HEK293 (cell line): ENCODE data around the gene LCN12.

Experiments
- CTCF ChIA-PET: fragments of 350-600 bp; formaldehyde crosslinking; extraction: SDS; loops from one replicate; lab custom pipeline; 2021; ENCODE audit warnings: antibody characterized with exemption; lab: Yijun Ruan, JAX
- POLR2A ChIA-PET: fragments of 300-600 bp; formaldehyde crosslinking; extraction: SDS; loops from one replicate; lab custom pipeline; 2020; ENCODE audit warnings: antibody characterized with exemption, inconsistent platforms; lab: Yijun Ruan, JAX
- H3K27ac ChIP-seq: fragments of 200-500 bp; sonication (Bioruptor generic); 2 replicates; pipeline ENCODE4 v1.5.1; 2014; ENCODE audit warnings: low read depth, low read length, control low read depth, inconsistent platforms; ENCODE audit errors: extremely low read depth
- H3K36me3 ChIP-seq, 2 experiments: fragments of 200-500 bp in 1 of 2; sonication (Bioruptor generic) in 1 of 2; 1 replicate in 1 of 2; 2 replicates in 1 of 2; pipeline ENCODE4 v1.5.1; 2014 to 2017; ENCODE audit warnings: inconsistent platforms in 2 of 2, low read length in 2 of 2; ENCODE audit not compliant: control insufficient read depth in 2 of 2, insufficient read depth in 1 of 2
- H3K4me1 ChIP-seq: fragments of 200-500 bp; sonication (Bioruptor generic); 2 replicates; pipeline ENCODE4 v1.5.1; 2014; ENCODE audit warnings: mild to moderate bottlenecking, low read length, inconsistent platforms; ENCODE audit not compliant: control insufficient read depth, insufficient read depth
- H3K4me3 ChIP-seq: 2 replicates; pipeline ENCODE4 v1.5.1; 2011; ENCODE audit warnings: low read depth, mild to moderate bottlenecking, control low read depth, low read length, moderate library complexity
- H3K9me3 ChIP-seq: fragments of 200-500 bp; sonication (Bioruptor generic); 2 replicates; pipeline ENCODE4 v1.5.1; 2014; ENCODE audit warnings: low read depth, low read length, inconsistent platforms; ENCODE audit not compliant: control insufficient read depth, insufficient read depth
- GLI4 ChIP-seq: fragments of 450-650 bp; formaldehyde crosslinking; IDR thresholded peaks from 2 replicates; pipeline ENCODE4 v1.5.1; 2016; ENCODE audit warnings: missing biosample characterization, missing genetic modification characterization
- KLF17 ChIP-seq: fragments of 450-650 bp; formaldehyde crosslinking; IDR thresholded peaks from 2 replicates; pipeline ENCODE4 v1.5.1; 2016; ENCODE audit warnings: missing biosample characterization, missing genetic modification characterization
- KLF9 ChIP-seq: fragments of 450-650 bp; formaldehyde crosslinking; IDR thresholded peaks from 2 replicates; pipeline ENCODE4 v1.5.1; 2016; ENCODE audit warnings: missing biosample characterization, missing genetic modification characterization, low read depth
- SETDB1 ChIP-seq: IDR thresholded peaks from one replicate; pipeline ENCODE4 v1.6.1; 2017; ENCODE audit warnings: mild to moderate bottlenecking, low read length, moderate library complexity, mixed read lengths; ENCODE audit not compliant: insufficient read length
- SP2 ChIP-seq: fragments of 450-650 bp; formaldehyde crosslinking; IDR thresholded peaks from 2 replicates; pipeline ENCODE4 v1.5.1; 2016; ENCODE audit warnings: missing biosample characterization, missing genetic modification characterization
- ZBTB7A ChIP-seq: fragments of 450-650 bp; formaldehyde crosslinking; IDR thresholded peaks from 2 replicates; pipeline ENCODE4 v1.5.1; 2016; ENCODE audit warnings: low read depth, missing biosample characterization, missing genetic modification characterization
- ZEB2 ChIP-seq: fragments of 450-650 bp; formaldehyde crosslinking; IDR thresholded peaks from 2 replicates; pipeline ENCODE4 v1.5.1; 2016; ENCODE audit warnings: missing biosample characterization, missing genetic modification characterization
- ZIC2 ChIP-seq: fragments of 450-650 bp; formaldehyde crosslinking; IDR thresholded peaks from 2 replicates; pipeline ENCODE4 v1.5.1; 2016; ENCODE audit warnings: missing biosample characterization, missing genetic modification characterization
- ZNF10 ChIP-seq: fragments of 450-650 bp; formaldehyde crosslinking; IDR thresholded peaks from 2 replicates; pipeline ENCODE4 v1.5.1; 2017; ENCODE audit warnings: missing biosample characterization, missing genetic modification characterization
- ZNF292 ChIP-seq: fragments of 450-650 bp; formaldehyde crosslinking; IDR thresholded peaks from 2 replicates; pipeline ENCODE4 v1.5.1; 2016; ENCODE audit warnings: low read depth, missing biosample characterization, missing genetic modification characterization, borderline replicate concordance
- ZNF37A ChIP-seq: fragments of 450-650 bp; IDR thresholded peaks from 2 replicates; pipeline ENCODE4 v1.5.1; 2018; ENCODE audit warnings: missing biosample characterization, missing genetic modification characterization
- ZNF544 ChIP-seq: fragments of 450-650 bp; formaldehyde crosslinking; IDR thresholded peaks from 2 replicates; pipeline ENCODE4 v1.5.0; 2017; ENCODE audit warnings: missing biosample characterization, missing genetic modification characterization
- ZNF549 ChIP-seq: fragments of 450-650 bp; IDR thresholded peaks from 2 replicates; pipeline ENCODE4 v1.5.1; 2018; ENCODE audit warnings: missing biosample characterization, missing genetic modification characterization, mild to moderate bottlenecking, inconsistent platforms, moderate library complexity
- ZNF558 ChIP-seq: fragments of 450-650 bp; formaldehyde crosslinking; IDR thresholded peaks from 2 replicates; pipeline ENCODE4 v1.5.1; 2016; ENCODE audit warnings: missing biosample characterization, missing genetic modification characterization
- ZNF654 ChIP-seq: fragments of 450-650 bp; formaldehyde crosslinking; IDR thresholded peaks from 2 replicates; pipeline ENCODE4 v1.5.1; 2016; ENCODE audit warnings: low read depth, missing biosample characterization, missing genetic modification characterization
- ZNF707 ChIP-seq: fragments of 450-650 bp; formaldehyde crosslinking; IDR thresholded peaks from 2 replicates; pipeline ENCODE4 v1.5.1; 2016; ENCODE audit warnings: missing biosample characterization, missing genetic modification characterization
- ZNF747 ChIP-seq: fragments of 450-650 bp; formaldehyde crosslinking; IDR thresholded peaks from 2 replicates; pipeline ENCODE4 v1.5.1; 2016; ENCODE audit warnings: missing biosample characterization, missing genetic modification characterization
- ZNF776 ChIP-seq: fragments of 450-650 bp; formaldehyde crosslinking; IDR thresholded peaks from 2 replicates; pipeline ENCODE4 v1.5.0; 2017; ENCODE audit warnings: missing biosample characterization, missing genetic modification characterization, borderline replicate concordance
- ZNF830 ChIP-seq: fragments of 450-650 bp; IDR thresholded peaks from 2 replicates; pipeline ENCODE4 v1.5.0; 2018; ENCODE audit warnings: missing biosample characterization, missing genetic modification characterization, low read depth, mild to moderate bottlenecking, moderate library complexity
- ZXDB ChIP-seq: fragments of 450-650 bp; formaldehyde crosslinking; IDR thresholded peaks from 2 replicates; pipeline ENCODE4 v1.5.1; 2016; ENCODE audit warnings: missing biosample characterization, missing genetic modification characterization
- TF ChIP-seq, protein P1 (sequence below): fragments of 450-650 bp; formaldehyde crosslinking; IDR thresholded peaks from 2 replicates; pipeline ENCODE4 v1.5.1; 2017; ENCODE audit warnings: missing biosample characterization, mild to moderate bottlenecking, missing genetic modification characterization, moderate library complexity
- TF ChIP-seq, protein P2 (sequence below): fragments of 450-650 bp; formaldehyde crosslinking; IDR thresholded peaks from 2 replicates; pipeline ENCODE4 v1.5.1; 2016; ENCODE audit warnings: missing biosample characterization, missing genetic modification characterization
- TF ChIP-seq, protein P3 (sequence below): fragments of 450-650 bp; formaldehyde crosslinking; IDR thresholded peaks from 2 replicates; pipeline ENCODE4 v1.5.1; 2017; ENCODE audit warnings: missing biosample characterization, missing genetic modification characterization
- TF ChIP-seq, protein P4 (sequence below): fragments of 450-650 bp; formaldehyde crosslinking; IDR thresholded peaks from 2 replicates; pipeline ENCODE4 v1.5.1; 2016; ENCODE audit warnings: missing biosample characterization, missing genetic modification characterization, borderline replicate concordance

The LCN12 gene

DNA sequence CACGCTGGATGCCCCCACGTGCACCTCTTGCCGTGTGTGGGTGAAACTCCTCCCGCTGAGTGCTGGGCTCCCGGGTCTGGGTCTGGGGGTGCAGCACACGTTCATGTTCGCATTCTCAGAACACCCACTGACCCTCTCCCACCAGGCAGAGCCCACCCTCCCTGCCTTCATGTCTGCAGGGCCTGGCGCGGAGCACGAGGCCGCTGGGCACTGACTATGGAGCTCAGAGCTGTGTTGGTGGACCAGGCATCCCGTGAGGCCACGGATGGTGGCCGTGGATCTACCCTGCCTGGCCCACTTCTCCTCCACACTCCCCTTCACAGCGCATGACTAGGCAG, 8.8 kb downstream of the LCN12 start:
- no peaks in the 10 kb centered on the region for H3K36me3 ChIP-seq
- no peak overlapping the region for H3K4me3 ChIP-seq
- H3K9me3 ChIP-seq, result no peaks in the 10 kb centered on the region
- POLR2A ChIA-PET, result interaction anchor here (0.6 to 1.6 kb wide), 2 partner anchors 27 to 31 kb away, joined by 4 read pairs; partner anchors contain the start of gene PAXX
- H3K27ac ChIP-seq, result no peak overlapping the region
- TF ChIP-seq ZNF830 (no peak), GLI4 (tag by site-specific recombination) (no peak), ZNF558 (tag by site-specific recombination) (no peak), ZNF292 (tag by site-specific recombination) (no peak), ZEB2 (no peak), SETDB1 (no peak), ZXDB (tag by site-specific recombination) (no peak), ZBTB7A (tag by site-specific recombination) (no peak), ZNF10 (no peak), ZNF707 (tag by site-specific recombination) (no peak)
- TF ChIP-seq, all 188 proteins: peak for 0
- CTCF ChIA-PET, result no interaction called here
- H3K4me1 ChIP-seq, result no peaks in the 10 kb centered on the region

GRCh38 chr9:136961279-136962065, 9.4 kb downstream of the LCN12 start:
- Histone ChIP-seq H3K9me3 (no peaks in the 10 kb centered on the region), H3K36me3 (no peaks in the 10 kb centered on the region), H3K27ac (no peak overlapping the region), H3K4me3 (no peak overlapping the region), H3K4me1 (no peaks in the 10 kb centered on the region)
- ChIA-PET CTCF (interaction anchor here (1.2 to 2.1 kb wide), 2 partner anchors 14 to 67 kb away, joined by 4 to 9 read pairs; no protein-coding TSS in a partner anchor), POLR2A (interaction anchor here (0.6 to 1.6 kb wide), 2 partner anchors 27 to 30 kb away, joined by 4 read pairs; partner anchors contain the start of gene PAXX)
- TF ChIP-seq SP2 (peak; percentile 15; the same call in 1 of the 2 replicates), ZIC2 (tag by site-specific recombination) (peak; percentile 92), ZNF776 (tag by site-specific recombination) (no peak)
- TF ChIP-seq, protein P1, sequence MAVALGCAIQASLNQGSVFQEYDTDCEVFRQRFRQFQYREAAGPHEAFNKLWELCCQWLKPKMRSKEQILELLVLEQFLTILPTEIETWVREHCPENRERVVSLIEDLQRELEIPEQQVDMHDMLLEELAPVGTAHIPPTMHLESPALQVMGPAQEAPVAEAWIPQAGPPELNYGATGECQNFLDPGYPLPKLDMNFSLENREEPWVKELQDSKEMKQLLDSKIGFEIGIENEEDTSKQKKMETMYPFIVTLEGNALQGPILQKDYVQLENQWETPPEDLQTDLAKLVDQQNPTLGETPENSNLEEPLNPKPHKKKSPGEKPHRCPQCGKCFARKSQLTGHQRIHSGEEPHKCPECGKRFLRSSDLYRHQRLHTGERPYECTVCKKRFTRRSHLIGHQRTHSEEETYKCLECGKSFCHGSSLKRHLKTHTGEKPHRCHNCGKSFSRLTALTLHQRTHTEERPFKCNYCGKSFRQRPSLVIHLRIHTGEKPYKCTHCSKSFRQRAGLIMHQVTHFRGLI (tag by site-specific recombination), result no peak

- ChIA-PET POLR2A (interaction anchor here (1.6 kb wide), 1 partner anchor 30 kb away, joined by 4 read pairs; the partner anchor contains the start of gene PAXX), CTCF (interaction anchor here (0.7 to 2.1 kb wide), 3 partner anchors 14 to 161 kb away, joined by 3 to 9 read pairs (median 4); no protein-coding TSS in a partner anchor)
- H3K4me1 ChIP-seq, result no peaks in the 10 kb centered on the region
- H3K27ac ChIP-seq, result no peak overlapping the region
- no peaks in the 10 kb centered on the region for H3K36me3 ChIP-seq
- no peak overlapping the region for H3K4me3 ChIP-seq
- no peaks in the 10 kb centered on the region for H3K9me3 ChIP-seq
- TF ChIP-seq ZNF549 (tag by site-specific recombination) (no peak), ZNF654 (tag by site-specific recombination) (no peak), KLF9 (no peak), ZNF747 (tag by site-specific recombination) (no peak), ZNF707 (tag by site-specific recombination) (no peak), ZNF37A (tag by site-specific recombination) (no peak), KLF17 (tag by site-specific recombination) (no peak), ZNF544 (tag by site-specific recombination) (no peak)
- TF ChIP-seq, protein P2, sequence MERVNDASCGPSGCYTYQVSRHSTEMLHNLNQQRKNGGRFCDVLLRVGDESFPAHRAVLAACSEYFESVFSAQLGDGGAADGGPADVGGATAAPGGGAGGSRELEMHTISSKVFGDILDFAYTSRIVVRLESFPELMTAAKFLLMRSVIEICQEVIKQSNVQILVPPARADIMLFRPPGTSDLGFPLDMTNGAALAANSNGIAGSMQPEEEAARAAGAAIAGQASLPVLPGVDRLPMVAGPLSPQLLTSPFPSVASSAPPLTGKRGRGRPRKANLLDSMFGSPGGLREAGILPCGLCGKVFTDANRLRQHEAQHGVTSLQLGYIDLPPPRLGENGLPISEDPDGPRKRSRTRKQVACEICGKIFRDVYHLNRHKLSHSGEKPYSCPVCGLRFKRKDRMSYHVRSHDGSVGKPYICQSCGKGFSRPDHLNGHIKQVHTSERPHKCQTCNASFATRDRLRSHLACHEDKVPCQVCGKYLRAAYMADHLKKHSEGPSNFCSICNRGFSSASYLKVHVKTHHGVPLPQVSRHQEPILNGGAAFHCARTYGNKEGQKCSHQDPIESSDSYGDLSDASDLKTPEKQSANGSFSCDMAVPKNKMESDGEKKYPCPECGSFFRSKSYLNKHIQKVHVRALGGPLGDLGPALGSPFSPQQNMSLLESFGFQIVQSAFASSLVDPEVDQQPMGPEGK, result no peak
- TF ChIP-seq, protein P3, sequence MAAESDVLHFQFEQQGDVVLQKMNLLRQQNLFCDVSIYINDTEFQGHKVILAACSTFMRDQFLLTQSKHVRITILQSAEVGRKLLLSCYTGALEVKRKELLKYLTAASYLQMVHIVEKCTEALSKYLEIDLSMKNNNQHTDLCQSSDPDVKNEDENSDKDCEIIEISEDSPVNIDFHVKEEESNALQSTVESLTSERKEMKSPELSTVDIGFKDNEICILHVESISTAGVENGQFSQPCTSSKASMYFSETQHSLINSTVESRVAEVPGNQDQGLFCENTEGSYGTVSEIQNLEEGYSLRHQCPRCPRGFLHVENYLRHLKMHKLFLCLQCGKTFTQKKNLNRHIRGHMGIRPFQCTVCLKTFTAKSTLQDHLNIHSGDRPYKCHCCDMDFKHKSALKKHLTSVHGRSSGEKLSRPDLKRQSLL, result no peak
- TF ChIP-seq, protein P4, sequence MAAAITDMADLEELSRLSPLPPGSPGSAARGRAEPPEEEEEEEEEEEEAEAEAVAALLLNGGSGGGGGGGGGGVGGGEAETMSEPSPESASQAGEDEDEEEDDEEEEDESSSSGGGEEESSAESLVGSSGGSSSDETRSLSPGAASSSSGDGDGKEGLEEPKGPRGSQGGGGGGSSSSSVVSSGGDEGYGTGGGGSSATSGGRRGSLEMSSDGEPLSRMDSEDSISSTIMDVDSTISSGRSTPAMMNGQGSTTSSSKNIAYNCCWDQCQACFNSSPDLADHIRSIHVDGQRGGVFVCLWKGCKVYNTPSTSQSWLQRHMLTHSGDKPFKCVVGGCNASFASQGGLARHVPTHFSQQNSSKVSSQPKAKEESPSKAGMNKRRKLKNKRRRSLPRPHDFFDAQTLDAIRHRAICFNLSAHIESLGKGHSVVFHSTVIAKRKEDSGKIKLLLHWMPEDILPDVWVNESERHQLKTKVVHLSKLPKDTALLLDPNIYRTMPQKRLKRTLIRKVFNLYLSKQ (tag by site-specific recombination), result no peak
Measured at GRCh38 chr9:136962163-136962562, 10.1 kb downstream of the LCN12 start.
